Suppressor macrophage treated with lipopolysaccharide for 1 hour (primary cell): ENCODE measurements around the gene RASA4B.
"Not testable (repeated sequence)": the region's sequence is repeated elsewhere in the genome, so short reads cannot be mapped to it uniquely, and the experiment has no call there.

Experiments used
- DNase-seq, 3 donors: peaks; one replicate each; pipeline ENCODE4 v3.0.0-alpha.2; 2020 to 2022

RASA4B gene

GRCh38 chr7:102472126-102473041 lies 45.2 kb downstream of the RASA4B start:
- no peak for DNase-seq

- DNase-seq: no peak
Measured at GRCh38 chr7:102471791-102472125, 45.8 kb downstream of the RASA4B start.

GRCh38 chr7:102469972-102470825 lies 47.4 kb downstream of the RASA4B start:
- no peak for DNase-seq

- DNase-seq: no peak
Measured at GRCh38 chr7:102469351-102469971, 48.1 kb downstream of the RASA4B start.

GRCh38 chr7:102468478-102469350 lies 48.9 kb downstream of the RASA4B start:
- no peak for DNase-seq

- no peak for DNase-seq
Measured at GRCh38 chr7:102467581-102468477, 49.7 kb downstream of the RASA4B start.

- DNase-seq: no peak
Measured at GRCh38 chr7:102466097-102466496, 51.5 kb downstream of the RASA4B start.

- DNase-seq: peak; percentile 99 to 100 (median 99)
Measured at GRCh38 chr7:102464577-102465280, 52.8 kb downstream of the RASA4B start, which contains the start of the genes ALKBH4 and LRWD1. Gene ALKBH4, minus strand, starts transcription at chr7:102464863. Its CDS starts 27 bp downstream, at chr7:102464836. Gene LRWD1, plus strand, starts transcription at chr7:102464984. Its CDS starts 97 bp downstream, at chr7:102465081.

- DNase-seq: peak in 2 of 3 donors; percentile 22 to 27
Measured at GRCh38 chr7:102463841-102464576, 53.6 kb downstream of the RASA4B start.

- no peak for DNase-seq
Measured at GRCh38 chr7:102460467-102460866, 57.1 kb downstream of the RASA4B start.

GRCh38 chr7:102459221-102459844 lies 58.2 kb downstream of the RASA4B start:
- DNase-seq: no peak

- no peak for DNase-seq
Measured at GRCh38 chr7:102457352-102457924, 60.1 kb downstream of the RASA4B start.

GRCh38 chr7:102456327-102456726 lies 61.2 kb downstream of the RASA4B start:
- peak in 1 of 3 donors; percentile 4 for DNase-seq

- no peak for DNase-seq
Measured at GRCh38 chr7:102455596-102455995, 62.0 kb downstream of the RASA4B start.

- DNase-seq: not testable (repeated sequence)
Measured at GRCh38 chr7:102454932-102455331, 62.6 kb downstream of the RASA4B start.

GRCh38 chr7:102454468-102454867 lies 63.1 kb downstream of the RASA4B start:
- no peak for DNase-seq

- DNase-seq: no peak
Measured at GRCh38 chr7:102453319-102453718, 64.3 kb downstream of the RASA4B start.

GRCh38 chr7:102452451-102452850 lies 65.1 kb downstream of the RASA4B start:
- no peak for DNase-seq
